Nucleus accumbens (tissue), 56 donors: ENCODE measurements around the gene RNASE8.
A peak's percentile ranks its signal among the peaks of the same experiment; 100 is the strongest.

ENCODE experiments used
- DNase-seq, 56 donors: peaks; one replicate each; lab custom pipeline; 2025; lab: John Stamatoyannopoulos, UW

Gene RNASE8

GRCh38 chr14:21101802-21102413 is 44.3 kb downstream of the RNASE8 start:
- no peak for DNase-seq

- DNase-seq: peak in 1 of 56 donors; percentile 31
Measured at GRCh38 chr14:21102521-21103410, 45.1 kb downstream of the RNASE8 start.

GRCh38 chr14:21103411-21103709 is 45.7 kb downstream of the RNASE8 start:
- DNase-seq: no peak

GRCh38 chr14:21103710-21104447 is 46.3 kb downstream of the RNASE8 start:
- peak; percentile 67 to 100 (median 96) for DNase-seq

GRCh38 chr14:21104448-21105060 is 46.9 kb downstream of the RNASE8 start:
- peak in 51 of 56 donors; percentile 31 to 92 (median 76) for DNase-seq

DNA sequence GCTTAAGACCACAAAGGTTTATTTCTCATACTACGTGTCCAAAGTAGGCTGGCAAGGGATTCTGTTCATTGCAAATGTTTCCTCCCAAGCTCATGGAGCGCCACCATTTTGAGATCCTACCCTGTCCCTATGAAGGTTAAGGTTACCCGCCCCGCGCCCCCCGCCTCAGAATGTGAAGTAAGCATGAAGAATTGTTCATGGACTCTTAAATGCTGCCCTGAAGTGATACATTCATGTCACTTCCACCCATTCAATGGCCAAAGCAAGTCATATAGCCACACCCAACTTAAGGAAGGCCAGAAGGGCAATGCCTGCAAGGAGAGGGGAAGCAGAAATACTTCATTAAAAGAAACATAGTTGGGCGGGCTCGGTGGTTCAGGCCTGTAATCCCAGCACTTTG is 47.5 kb downstream of the RNASE8 start:
- no peak for DNase-seq

GRCh38 chr14:21106176-21106497 is 48.5 kb downstream of the RNASE8 start:
- DNase-seq: no peak

DNA sequence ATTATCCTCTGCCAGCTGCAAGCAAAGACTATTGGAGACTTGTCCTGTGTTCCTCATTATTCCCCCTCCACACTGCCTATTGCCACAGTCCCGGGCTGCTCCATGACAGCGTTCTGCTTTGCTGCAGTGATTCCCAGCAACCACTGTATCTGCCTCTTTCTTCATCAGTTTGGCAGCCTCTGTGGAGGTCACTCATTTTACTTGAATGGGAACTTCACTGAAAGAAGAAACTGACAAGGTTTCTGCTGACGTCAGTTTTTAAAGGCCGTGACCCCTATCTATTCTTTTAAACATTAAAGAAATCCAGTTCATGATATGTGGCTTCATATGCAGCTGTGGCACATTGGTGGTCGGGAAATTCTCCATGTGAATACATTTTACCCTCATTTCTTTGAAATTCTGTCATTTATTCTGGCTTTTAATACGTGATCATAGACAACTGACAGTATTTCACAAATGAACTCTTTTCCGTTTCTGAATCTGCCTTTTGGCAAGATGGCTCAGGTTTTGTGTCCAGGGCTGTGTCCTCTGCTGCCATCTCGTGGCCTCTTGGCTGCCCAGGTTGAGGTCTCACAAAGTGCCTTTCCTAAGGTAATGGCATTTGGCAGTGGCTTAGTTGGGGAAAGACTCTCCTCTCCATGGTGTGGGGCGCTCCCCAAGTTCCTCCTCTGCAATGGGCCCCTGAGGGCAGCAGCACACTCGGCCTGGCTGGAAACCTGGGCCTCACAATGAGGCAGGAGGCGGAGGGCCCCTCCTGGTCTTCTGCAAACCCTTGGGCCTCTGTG is 49.1 kb downstream of the RNASE8 start:
- peak in 51 of 56 donors; percentile 14 to 90 (median 57) for DNase-seq

DNA sequence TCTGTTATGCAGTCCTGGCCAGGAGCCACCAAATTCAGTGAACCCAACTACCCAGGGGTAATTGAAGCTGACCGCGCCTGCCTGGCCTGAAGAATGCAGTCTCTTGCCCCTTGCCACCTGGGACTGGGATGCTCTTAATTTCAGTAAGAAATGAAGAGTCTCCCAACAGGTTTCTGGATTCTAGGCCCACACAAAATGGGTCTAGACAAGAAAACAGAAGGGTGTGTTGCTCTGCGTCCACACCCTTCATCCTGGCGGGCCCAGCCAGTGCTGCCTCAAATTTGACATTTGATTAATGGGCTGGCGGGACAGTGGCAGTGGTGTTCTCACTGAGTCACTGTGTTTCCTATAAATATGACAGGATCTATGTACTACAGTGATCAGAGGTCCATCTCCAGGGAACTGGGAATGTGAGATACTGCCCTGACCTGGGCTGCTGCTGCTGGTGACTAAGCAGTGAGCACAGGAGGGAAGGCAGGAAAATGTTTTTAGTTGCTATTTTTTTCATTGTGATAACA is 49.7 kb downstream of the RNASE8 start:
- no peak for DNase-seq
